K562 (cell line): Measurements from ENCODE around the gene BCKDHB. TPM values are rescaled to one million over a fixed set of nuclear protein-coding genes. Genes with fewer than 3 reads are reported as not detected.

Experiments used
- ARID1B ChIP-seq: fragments of 450-650 bp; IDR thresholded peaks from 2 replicates; pipeline ENCODE4 v1.6.1; 2016; ENCODE audit warnings: antibody characterized with exemption, mild to moderate bottlenecking, inconsistent platforms
- EGR1 ChIP-seq: fragments of 450-650 bp; conservative IDR thresholded peaks from 2 replicates; pipeline ENCODE4 v1.6.1; 2017; ENCODE audit warnings: mild to moderate bottlenecking
- EHMT2 ChIP-seq: fragments of 450-650 bp; IDR thresholded peaks from 2 replicates; pipeline ENCODE4 v1.6.1; 2018; ENCODE audit warnings: antibody characterized with exemption
- ELF4 ChIP-seq: fragments of 450-650 bp; formaldehyde crosslinking; IDR thresholded peaks from 2 replicates; pipeline ENCODE4 v1.4.0; 2022; ENCODE audit warnings: missing genetic modification characterization
- ETS1 ChIP-seq: conservative IDR thresholded peaks from 2 replicates; pipeline ENCODE4 v1.6.1; 2011; ENCODE audit warnings: low read depth, mild to moderate bottlenecking, low read length; ENCODE audit not compliant: control insufficient read depth
- ETV1 ChIP-seq: fragments of 450-650 bp; conservative IDR thresholded peaks from 2 replicates; pipeline ENCODE4 v1.6.1; 2016; ENCODE audit warnings: missing genetic modification characterization, control low read depth, low read depth, missing compliant biosample characterization
- HDAC3 ChIP-seq: fragments of 450-650 bp; IDR thresholded peaks from 2 replicates; pipeline ENCODE4 v1.6.1; 2018; ENCODE audit warnings: borderline replicate concordance, mild to moderate bottlenecking, moderate library complexity; ENCODE audit not compliant: partially characterized antibody
- KDM4B ChIP-seq, 2 experiments: fragments of 450-650 bp in 1 of 2; sonication (generic) in 1 of 2; IDR thresholded peaks; 2 replicates each; pipeline ENCODE4 v1.6.1; 2016 to 2017; ENCODE audit warnings: borderline replicate concordance in 2 of 2, antibody characterized with exemption in 1 of 2, low read depth in 1 of 2, mild to moderate bottlenecking in 1 of 2
- NCOR1 ChIP-seq: fragments of 450-650 bp; IDR thresholded peaks from 2 replicates; pipeline ENCODE4 v1.6.1; 2016; ENCODE audit warnings: mild to moderate bottlenecking, moderate library complexity
- NEUROD1 ChIP-seq: fragments of 150-350 bp; IDR thresholded peaks from 2 replicates; pipeline ENCODE4 v1.6.1; 2014; ENCODE audit warnings: borderline replicate concordance, low read length, low read depth; ENCODE audit not compliant: partially characterized antibody
- SIN3A ChIP-seq, 2 experiments: fragments of 150-350 bp in 1 of 2; IDR thresholded peaks; 2 replicates each; pipeline ENCODE4 v1.6.1; 2011 to 2016; ENCODE audit warnings: borderline replicate concordance in 2 of 2, low read depth in 2 of 2, low read length in 2 of 2, mild to moderate bottlenecking in 2 of 2, moderate library complexity in 2 of 2; ENCODE audit not compliant: control insufficient read depth in 1 of 2
- SMARCE1 ChIP-seq: fragments of 450-650 bp; IDR thresholded peaks from 2 replicates; pipeline ENCODE4 v1.7.1; 2016; ENCODE audit warnings: mild to moderate bottlenecking
- TAL1 ChIP-seq: fragments of 450-650 bp; IDR thresholded peaks from 2 replicates; pipeline ENCODE4 v1.6.1; 2016; ENCODE audit warnings: mild to moderate bottlenecking
- TBL1XR1 ChIP-seq, 2 experiments: IDR thresholded peaks; 2 replicates each; pipeline ENCODE4 v1.6.1; 2012; ENCODE audit warnings: improper control_type of control experiment in 2 of 2, low read length in 2 of 2, mild to moderate bottlenecking in 1 of 2
- TEAD1 ChIP-seq, 2 experiments: fragments of 450-650 bp in 1 of 2; sonication (generic) in 1 of 2; formaldehyde crosslinking; IDR thresholded peaks; 2 replicates each; pipeline versions ENCODE4 v1.4.0 to v1.8.0; 2020 to 2022; ENCODE audit warnings: mild to moderate bottlenecking in 2 of 2, missing genetic modification reagents in 1 of 2
- TOE1 ChIP-seq, 2 experiments: fragments of 450-650 bp in 1 of 2; sonication (generic) in 1 of 2; formaldehyde crosslinking in 1 of 2; IDR thresholded peaks; 2 replicates each; pipeline versions ENCODE4 v1.7.1 to v1.8.0; 2016 to 2022; ENCODE audit warnings: borderline replicate concordance in 2 of 2, mild to moderate bottlenecking in 2 of 2, antibody characterized with exemption in 1 of 2, inconsistent platforms in 1 of 2, low read depth in 1 of 2, missing genetic modification reagents in 1 of 2, moderate library complexity in 1 of 2
- U2AF1 ChIP-seq: fragments of 200-400 bp; formaldehyde crosslinking; optimal IDR thresholded peaks from 2 replicates; pipeline ENCODE3; 2017; ENCODE audit warnings: mild to moderate bottlenecking, low read depth, low read length, moderate library complexity
- ZBTB17 ChIP-seq: fragments of 450-650 bp; formaldehyde crosslinking; IDR thresholded peaks from 2 replicates; pipeline ENCODE4 v1.4.0; 2020; ENCODE audit warnings: mild to moderate bottlenecking
- ZNF175 ChIP-seq: fragments of 200-800 bp; sonication (Bioruptor generic); IDR thresholded peaks from 2 replicates; pipeline ENCODE4 v1.6.1; 2016; ENCODE audit warnings: low read depth, mild to moderate bottlenecking, missing genetic modification characterization, missing compliant biosample characterization
- polyA plus RNA-seq, 8 experiments: library from polyadenylated mRNA; depleted of rRNA in 4 of 8; stranded (reverse) in 5 of 8; unstranded in 3 of 8; fragments of >200 nt; fragmentation: Nextera tagmentation in 2 of 8; fragmentation: Illumina TruSeq in 1 of 8; extraction: Ambion mirVana in 2 of 8; extraction: Trizol in 1 of 8; gene quantifications; 2 replicates each; pipeline versions ENCODE4 v1.2.1 to v1.2.3, GENCODE V29; 2011 to 2014; ENCODE audit warnings: inconsistent platforms in 1 of 8, missing spikeins in 1 of 8
- total RNA-seq, 7 experiments: library from RNA; depleted of rRNA in 6 of 7; stranded (reverse); fragments of >200 nt in 6 of 7; fragmentation: Illumina TruSeq in 2 of 7; extraction: Trizol in 2 of 7; gene quantifications; 2 replicates each; pipeline versions ENCODE4 v1.2.1 to v1.2.3, GENCODE V29; 2011 to 2021; ENCODE audit warnings: low replicate concordance in 1 of 7

Gene BCKDHB
- total and polyA plus RNA-seq, 9 of the 15 experiments (the other 6 are each of a cell fraction or from before 2014, with no cell fraction given): 4.1 to 23.7 (median 7.5) TPM

GRCh38 chr6:80250391-80250997 is 144.0 kb downstream of the BCKDHB start (continued):
- TF ChIP-seq U2AF1 (no peak), NCOR1 (peak; percentile 91), EGR1 (0 out of 2 replicates have a peak, but pooled peaks have one; percentile 23), KDM4B (IDR thresholded peaks at IDR 0.05; ENCODE audit: borderline replicate concordance in 2 of 2, low read depth in 1 of 2) (no peak), ETV1 (tag) (0 out of 2 replicates have a peak, but pooled peaks have one; percentile 30), ZNF175 (CRISPR knock-in tag) (no peak), ELF4 (peak; percentile 81), EHMT2 (peak; percentile 72; the same call in 1 of the 2 replicates), SMARCE1 (peak; percentile 87), HDAC3 (peak; percentile 75), ZBTB17 (CRISPR knock-in tag) (peak; percentile 36; the same call in 1 of the 2 replicates), NEUROD1 (peak; percentile 57), TBL1XR1 (IDR thresholded peaks at IDR 0.05; ENCODE audit: low read length in 2 of 2) (peak in 1 of 2 experiments; percentile 74; a peak in 2 of 4 replicates), SIN3A (IDR thresholded peaks at IDR 0.05; ENCODE audit: borderline replicate concordance in 2 of 2, control insufficient read depth in 1 of 2, low read depth in 2 of 2, low read length in 2 of 2) (no peak), TOE1 (IDR thresholded peaks at IDR 0.05; ENCODE audit: borderline replicate concordance) (0 out of 2 replicates have a peak, but pooled peaks have one; percentile 42), TOE1 (CRISPR knock-in tag; IDR thresholded peaks at IDR 0.05; ENCODE audit: borderline replicate concordance, low read depth) (no peak), ARID1B (peak; percentile 95), TAL1 (peak; percentile 89), TEAD1 (CRISPR knock-in tag; IDR thresholded peaks at IDR 0.05) (peak in 1 of 2 experiments; percentile 65; a peak in 2 of 4 replicates), ETS1 (no peak)
